Suprapubic skin (tissue), 4 donors: ENCODE results near the gene C1QTNF2. TPM values are rescaled to one million over a fixed set of nuclear protein-coding genes. Genes with fewer than 3 reads are reported as not detected.

Source experiments
- DNase-seq, 2 donors: peaks; one replicate each; pipeline ENCODE4 v3.0.0-alpha.2; 2019; ENCODE audit warnings: low spot score in 2 of 2
- H3K27ac ChIP-seq: fragments of 200-600 bp; sonication (generic); one replicate; pipeline ENCODE4 v1.5.1; 2019
- H3K27me3 ChIP-seq: fragments of 200-600 bp; sonication (generic); one replicate; pipeline ENCODE4 v1.5.1; 2019
- H3K36me3 ChIP-seq: fragments of 200-600 bp; sonication (generic); one replicate; pipeline ENCODE4 v1.5.1; 2019
- H3K4me1 ChIP-seq: fragments of 200-600 bp; sonication (generic); one replicate; pipeline ENCODE4 v1.5.1; 2019
- H3K4me3 ChIP-seq: fragments of 200-600 bp; sonication (generic); one replicate; pipeline ENCODE4 v1.5.1; 2019; ENCODE audit warnings: mild to moderate bottlenecking
- H3K9me3 ChIP-seq: fragments of 200-600 bp; sonication (generic); one replicate; pipeline ENCODE4 v1.5.1; 2019
- EP300 ChIP-seq: sonication (generic); formaldehyde crosslinking; IDR thresholded peaks from one replicate; pipeline ENCODE4 v1.6.1; 2017; ENCODE audit warnings: antibody characterized with exemption
- POLR2A ChIP-seq, 2 donors: fragments of 450-650 bp; IDR thresholded peaks; one replicate each; pipeline ENCODE4 v1.6.1; 2017; ENCODE audit warnings: antibody characterized with exemption in 2 of 2, mild to moderate bottlenecking in 2 of 2, moderate library complexity in 2 of 2
- POLR2AphosphoS5 ChIP-seq, 3 donors: sonication (generic); formaldehyde crosslinking; IDR thresholded peaks; one replicate each; pipeline ENCODE4 v1.6.1; 2017; ENCODE audit warnings: antibody characterized with exemption in 3 of 3
- WGBS: methylation state at CpG from one replicate; pipeline ENCODE4 v1.1.5; 2018; 5-methylcytosine and 5-hydroxymethylcytosine counted together
- total RNA-seq, 4 donors: library from RNA; depleted of rRNA; stranded (reverse); fragments of >200 nt; gene quantifications; one replicate each; pipeline ENCODE4 v1.1.0, GENCODE V29; 2016
- TF ChIP-seq, protein P1 (sequence below), 2 donors: fragments of 200-600 bp in 1 of 2; fragments of 450-650 bp in 1 of 2; sonication (generic) in 1 of 2; IDR thresholded peaks; one replicate each; pipeline ENCODE4 v1.5.1; 2016 to 2019; ENCODE audit warnings: antibody characterized with exemption in 2 of 2, mild to moderate bottlenecking in 1 of 2, moderate library complexity in 1 of 2

C1QTNF2 gene
- total RNA-seq, 4 donors from 2014 or later: 0.21 to 0.23 TPM; not detected in 2

GRCh38 chr5:160353379-160353778 lies 17.0 kb downstream of the C1QTNF2 start:
- peaks cover 11% of the 10 kb centered on the region for H3K4me1 ChIP-seq
- no peaks in the 10 kb centered on the region for H3K9me3 ChIP-seq
- DNase-seq: no peak
- no peak overlapping the region for H3K27ac ChIP-seq
- no peak overlapping the region for H3K4me3 ChIP-seq
- no peaks in the 10 kb centered on the region for H3K36me3 ChIP-seq
- TF ChIP-seq, protein P1, sequence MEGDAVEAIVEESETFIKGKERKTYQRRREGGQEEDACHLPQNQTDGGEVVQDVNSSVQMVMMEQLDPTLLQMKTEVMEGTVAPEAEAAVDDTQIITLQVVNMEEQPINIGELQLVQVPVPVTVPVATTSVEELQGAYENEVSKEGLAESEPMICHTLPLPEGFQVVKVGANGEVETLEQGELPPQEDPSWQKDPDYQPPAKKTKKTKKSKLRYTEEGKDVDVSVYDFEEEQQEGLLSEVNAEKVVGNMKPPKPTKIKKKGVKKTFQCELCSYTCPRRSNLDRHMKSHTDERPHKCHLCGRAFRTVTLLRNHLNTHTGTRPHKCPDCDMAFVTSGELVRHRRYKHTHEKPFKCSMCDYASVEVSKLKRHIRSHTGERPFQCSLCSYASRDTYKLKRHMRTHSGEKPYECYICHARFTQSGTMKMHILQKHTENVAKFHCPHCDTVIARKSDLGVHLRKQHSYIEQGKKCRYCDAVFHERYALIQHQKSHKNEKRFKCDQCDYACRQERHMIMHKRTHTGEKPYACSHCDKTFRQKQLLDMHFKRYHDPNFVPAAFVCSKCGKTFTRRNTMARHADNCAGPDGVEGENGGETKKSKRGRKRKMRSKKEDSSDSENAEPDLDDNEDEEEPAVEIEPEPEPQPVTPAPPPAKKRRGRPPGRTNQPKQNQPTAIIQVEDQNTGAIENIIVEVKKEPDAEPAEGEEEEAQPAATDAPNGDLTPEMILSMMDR (IDR thresholded peaks at IDR 0.05): no peak
- no peak for TF ChIP-seq POLR2AphosphoS5 (IDR thresholded peaks at IDR 0.05)
- no peak for TF ChIP-seq POLR2A (IDR thresholded peaks at IDR 0.05)
- no peak for TF ChIP-seq EP300
- 83% methylated on average over 8 of the region's 8 CpGs for WGBS
- H3K27me3 ChIP-seq: no peaks in the 10 kb centered on the region

DNA sequence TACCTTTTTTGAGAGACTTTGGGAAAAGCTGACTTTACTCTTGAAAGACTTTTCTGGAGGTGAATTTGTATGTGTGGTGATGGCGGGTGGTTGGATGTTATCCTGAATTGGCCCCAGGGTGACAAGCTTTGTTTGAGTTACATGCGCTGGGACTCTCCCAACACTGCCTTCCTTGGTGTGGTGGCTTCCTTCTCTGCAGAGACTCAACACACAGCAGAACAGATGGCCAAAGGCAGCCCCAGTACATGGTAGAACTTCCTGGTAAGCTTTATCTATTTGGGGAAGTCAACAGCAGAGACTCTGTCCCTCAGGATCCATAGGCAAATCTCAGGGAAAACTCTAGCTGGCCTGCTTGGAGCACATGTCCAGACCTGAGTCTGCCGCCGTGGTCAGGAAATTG lies 18.1 kb downstream of the C1QTNF2 start:
- TF ChIP-seq, protein P1 (IDR thresholded peaks at IDR 0.05): no peak
- TF ChIP-seq POLR2AphosphoS5 (IDR thresholded peaks at IDR 0.05) (no peak), POLR2A (IDR thresholded peaks at IDR 0.05) (no peak), EP300 (no peak)
- Histone ChIP-seq H3K36me3 (no peaks in the 10 kb centered on the region), H3K27me3 (no peaks in the 10 kb centered on the region), H3K4me3 (no peak overlapping the region), H3K4me1 (peaks cover under 1% of the 10 kb centered on the region), H3K27ac (no peak overlapping the region), H3K9me3 (no peaks in the 10 kb centered on the region)
- 87% methylated on average over 4 of the region's 4 CpGs for WGBS
- DNase-seq: no peak

GRCh38 chr5:160349935-160350303 lies 20.5 kb downstream of the C1QTNF2 start:
- Histone ChIP-seq H3K4me3 (no peak overlapping the region), H3K27ac (no peak overlapping the region), H3K9me3 (no peaks in the 10 kb centered on the region), H3K4me1 (peaks cover 3% of the 10 kb centered on the region), H3K27me3 (no peaks in the 10 kb centered on the region), H3K36me3 (no peaks in the 10 kb centered on the region)
- no peak for DNase-seq
- WGBS: 69% methylated on average over 4 of the region's 4 CpGs
- TF ChIP-seq EP300 (no peak), POLR2A (IDR thresholded peaks at IDR 0.05) (no peak), POLR2AphosphoS5 (IDR thresholded peaks at IDR 0.05) (no peak)
- TF ChIP-seq, protein P1 (IDR thresholded peaks at IDR 0.05): no peak

- Histone ChIP-seq H3K9me3 (no peaks in the 10 kb centered on the region), H3K27ac (no peak overlapping the region), H3K27me3 (no peaks in the 10 kb centered on the region), H3K4me3 (no peak overlapping the region), H3K36me3 (no peaks in the 10 kb centered on the region), H3K4me1 (peaks cover 4% of the 10 kb centered on the region)
- no peak for DNase-seq
- WGBS: 93% methylated on average over 25 of the region's 27 CpGs
- TF ChIP-seq, protein P1 (IDR thresholded peaks at IDR 0.05): no peak
- TF ChIP-seq POLR2A (IDR thresholded peaks at IDR 0.05): no peak
- no peak for TF ChIP-seq POLR2AphosphoS5 (IDR thresholded peaks at IDR 0.05)
- TF ChIP-seq EP300: no peak
Measured at GRCh38 chr5:160349249-160349934, 21.0 kb downstream of the C1QTNF2 start.

- Histone ChIP-seq H3K36me3 (no peaks in the 10 kb centered on the region), H3K9me3 (no peaks in the 10 kb centered on the region), H3K27ac (no peak overlapping the region), H3K27me3 (no peaks in the 10 kb centered on the region), H3K4me1 (peaks cover 4% of the 10 kb centered on the region), H3K4me3 (no peak overlapping the region)
- TF ChIP-seq POLR2A (IDR thresholded peaks at IDR 0.05) (no peak), EP300 (no peak), POLR2AphosphoS5 (IDR thresholded peaks at IDR 0.05) (no peak)
- TF ChIP-seq, protein P1 (IDR thresholded peaks at IDR 0.05): no peak
- DNase-seq: no peak
- WGBS: 87% methylated on average over 7 of the region's 11 CpGs
Measured at GRCh38 chr5:160348080-160348479, 22.3 kb downstream of the C1QTNF2 start.
